ENCODE results near the gene RPS19. TPM values are rescaled to one million over a fixed set of nuclear protein-coding genes. Genes with fewer than 3 reads are reported as not detected.

Gene RPS19
- total RNA-seq (2014; rRNA removed; shearing (Covaris generic)), result 1,363 and 2,314 TPM in 2 replicates

DNA sequence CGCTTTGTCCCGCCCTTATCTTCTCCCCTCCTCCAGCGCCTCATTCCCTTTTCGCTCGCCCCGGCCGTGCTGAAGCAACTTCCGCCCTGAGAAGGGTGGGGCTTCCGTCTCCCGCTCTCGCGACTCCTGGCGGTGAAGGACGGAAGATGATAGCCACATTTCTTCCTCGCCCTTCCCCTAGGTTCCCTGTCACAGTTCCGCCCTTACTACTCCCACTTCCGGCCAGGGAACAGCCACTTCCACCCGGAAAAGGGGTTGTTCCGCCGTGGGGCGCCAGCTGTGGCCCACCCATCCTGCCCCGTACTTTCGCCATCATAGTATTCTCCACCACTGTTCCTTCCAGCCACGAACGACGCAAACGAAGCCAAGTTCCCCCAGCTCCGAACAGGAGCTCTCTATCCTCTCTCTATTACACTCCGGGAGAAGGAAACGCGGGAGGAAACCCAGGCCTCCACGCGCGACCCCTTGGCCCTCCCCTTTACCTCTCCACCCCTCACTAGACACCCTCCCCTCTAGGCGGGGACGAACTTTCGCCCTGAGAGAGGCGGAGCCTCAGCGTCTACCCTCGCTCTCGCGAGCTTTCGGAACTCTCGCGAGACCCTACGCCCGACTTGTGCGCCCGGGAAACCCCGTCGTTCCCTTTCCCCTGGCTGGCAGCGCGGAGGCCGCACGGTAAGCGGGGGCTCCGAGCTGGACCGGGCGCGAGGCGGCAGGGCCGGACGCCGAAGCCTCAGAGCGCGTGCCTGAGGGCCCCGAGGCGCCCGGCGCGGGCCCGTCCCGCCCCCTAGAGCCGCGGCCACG lies at the start of gene RPS19:
Gene RPS19, plus strand, starts transcription at position 638 of the 801 bp plus-strand sequence. CDS start 520 bp downstream, outside the sequence.
- peaks cover 25% of the 10 kb centered on the region for H3K27me3 ChIP-seq (replicated peaks)
- H3K27ac ChIP-seq, result peak within 1 kb of the TSS; percentile 76
- H3K36me3 ChIP-seq, result peaks cover 48% of the 10 kb centered on the region
- H3K9me3 ChIP-seq (replicated peaks), result no peaks in the 10 kb centered on the region
- H3K4me3 ChIP-seq, result peak within 1 kb of the TSS; percentile 89
- peak; percentile 98 to 99 for DNase-seq (ENCODE audit: low read depth in 1 of 2, low spot score in 2 of 2)
- peaks cover 14% of the 10 kb centered on the region for H3K4me1 ChIP-seq (replicated peaks)

DNA sequence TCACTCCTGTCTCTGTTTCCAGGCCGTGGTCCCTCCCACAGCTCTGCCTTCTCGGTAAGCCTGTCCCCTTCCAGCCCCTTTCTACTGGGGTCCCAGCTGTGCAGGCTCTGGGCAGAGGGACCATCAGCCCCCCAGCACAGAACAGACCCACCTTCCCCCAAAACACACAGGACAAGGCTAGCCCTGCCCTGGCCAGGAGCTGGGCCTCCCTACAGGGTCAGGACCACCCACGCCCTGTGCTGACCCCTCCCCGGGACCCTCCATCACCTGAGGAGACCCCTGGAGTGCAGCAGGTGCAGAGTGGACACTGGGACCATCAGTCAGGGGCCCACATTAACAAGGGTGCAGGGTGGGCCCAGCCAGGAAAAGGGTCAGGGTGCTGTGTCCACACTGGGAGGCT lies 49.8 kb upstream of the RPS19 start:
- no peak overlapping the region for H3K4me3 ChIP-seq
- no peaks in the 10 kb centered on the region for H3K9me3 ChIP-seq (replicated peaks)
- no peak overlapping the region for H3K27ac ChIP-seq
- peaks cover 13% of the 10 kb centered on the region for H3K27me3 ChIP-seq (replicated peaks)
- no peaks in the 10 kb centered on the region for H3K4me1 ChIP-seq (replicated peaks)
- no peak for DNase-seq (ENCODE audit: low read depth in 1 of 2, low spot score in 2 of 2)
- no peaks in the 10 kb centered on the region for H3K36me3 ChIP-seq

DNA sequence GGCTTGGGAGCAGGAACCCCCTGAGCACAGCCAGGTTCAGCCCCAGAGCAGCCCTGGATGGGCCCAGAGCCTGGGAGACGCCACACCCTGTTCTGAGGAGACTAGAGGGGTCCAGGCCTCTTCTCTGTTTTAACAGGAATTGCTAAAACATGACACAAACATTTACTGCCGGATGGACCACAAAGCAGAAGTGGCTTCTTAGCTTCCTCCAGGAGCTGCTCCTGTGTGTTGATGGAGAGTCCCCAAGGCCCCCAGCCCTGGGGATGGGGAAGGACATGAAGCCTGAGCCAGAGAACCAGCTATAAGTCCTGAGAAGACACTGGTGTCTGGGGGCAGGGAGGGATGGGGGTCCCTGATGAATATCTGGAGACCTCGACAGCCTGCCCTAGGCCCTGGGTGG lies 49.0 kb upstream of the RPS19 start:
- no peaks in the 10 kb centered on the region for H3K36me3 ChIP-seq
- DNase-seq (ENCODE audit: low read depth in 1 of 2, low spot score in 2 of 2), result no peak
- no peaks in the 10 kb centered on the region for H3K4me1 ChIP-seq (replicated peaks)
- no peak overlapping the region for H3K4me3 ChIP-seq
- no peaks in the 10 kb centered on the region for H3K9me3 ChIP-seq (replicated peaks)
- H3K27ac ChIP-seq, result no peak overlapping the region
- H3K27me3 ChIP-seq (replicated peaks), result peaks cover 7% of the 10 kb centered on the region

DNA sequence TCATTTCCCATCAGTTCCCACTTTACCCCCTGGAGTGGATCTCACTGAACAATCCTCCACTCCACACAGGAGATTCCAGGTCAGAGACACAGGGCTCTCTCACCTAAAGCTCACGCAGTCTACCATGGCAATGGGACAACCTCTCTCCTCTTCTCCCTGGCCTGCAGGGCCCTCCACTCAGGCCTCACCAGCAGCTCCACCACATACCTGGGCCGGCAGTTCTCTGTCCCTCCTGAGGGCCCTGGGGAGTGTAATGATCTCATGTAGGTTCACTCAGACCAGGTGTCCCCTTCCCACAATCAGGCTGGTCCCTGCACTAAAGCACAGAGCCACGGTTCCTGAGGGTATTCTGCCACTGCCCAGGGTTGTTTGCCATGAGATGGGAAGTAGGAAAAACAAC lies 48.1 kb upstream of the RPS19 start:
- H3K27ac ChIP-seq, result no peak overlapping the region
- H3K36me3 ChIP-seq, result no peaks in the 10 kb centered on the region
- DNase-seq (ENCODE audit: low read depth in 1 of 2, low spot score in 2 of 2), result no peak
- H3K4me1 ChIP-seq (replicated peaks), result no peaks in the 10 kb centered on the region
- no peaks in the 10 kb centered on the region for H3K9me3 ChIP-seq (replicated peaks)
- no peak overlapping the region for H3K4me3 ChIP-seq
- H3K27me3 ChIP-seq (replicated peaks), result no peaks in the 10 kb centered on the region; the same call in none of the 2 replicates

DNA sequence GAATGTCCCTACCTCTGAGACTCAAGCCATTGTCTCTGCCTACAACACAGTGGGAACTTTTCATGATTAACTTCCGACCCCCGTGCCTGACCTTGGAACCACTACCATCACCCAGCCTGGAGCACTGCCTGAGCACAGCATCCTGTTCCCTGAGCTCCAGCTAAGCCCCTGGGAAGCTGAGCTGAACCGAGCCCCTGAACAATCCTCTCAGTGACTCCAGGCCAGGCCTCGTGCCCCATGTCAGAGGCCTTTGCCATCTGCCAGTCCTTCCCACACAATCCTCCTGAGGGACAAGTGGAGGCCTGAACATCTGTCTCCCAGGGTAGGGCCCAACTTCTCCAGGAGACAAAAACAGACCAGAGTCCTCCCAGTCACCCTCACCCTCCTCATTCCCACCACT lies 46.1 kb upstream of the RPS19 start:
- Histone ChIP-seq H3K4me3 (no peak overlapping the region), H3K27me3 (replicated peaks) (peaks cover 10% of the 10 kb centered on the region), H3K9me3 (replicated peaks) (no peaks in the 10 kb centered on the region), H3K27ac (no peak overlapping the region), H3K36me3 (no peaks in the 10 kb centered on the region), H3K4me1 (replicated peaks) (no peaks in the 10 kb centered on the region)
- DNase-seq (ENCODE audit: low read depth in 1 of 2, low spot score in 2 of 2), result no peak

DNA sequence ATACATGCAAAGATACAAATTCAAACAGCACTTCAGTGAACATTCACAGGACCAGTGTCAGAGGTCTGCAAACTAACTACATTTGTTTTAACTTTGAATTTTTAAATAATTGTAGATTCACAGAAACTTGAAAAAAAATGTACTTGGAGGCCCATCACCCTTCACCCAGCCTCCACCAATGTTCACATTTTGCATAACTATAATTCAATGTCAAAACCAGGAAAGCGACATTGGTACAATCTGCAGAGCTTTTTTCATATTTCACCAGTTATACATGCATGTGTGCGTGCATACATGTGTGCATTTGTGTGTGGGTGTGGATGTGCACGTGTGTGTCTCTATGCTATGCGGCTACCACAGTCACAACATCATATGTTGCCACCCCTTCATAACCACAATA lies 44.8 kb upstream of the RPS19 start:
- H3K27me3 ChIP-seq (replicated peaks), result peaks cover 10% of the 10 kb centered on the region
- H3K9me3 ChIP-seq (replicated peaks), result no peaks in the 10 kb centered on the region

DNA sequence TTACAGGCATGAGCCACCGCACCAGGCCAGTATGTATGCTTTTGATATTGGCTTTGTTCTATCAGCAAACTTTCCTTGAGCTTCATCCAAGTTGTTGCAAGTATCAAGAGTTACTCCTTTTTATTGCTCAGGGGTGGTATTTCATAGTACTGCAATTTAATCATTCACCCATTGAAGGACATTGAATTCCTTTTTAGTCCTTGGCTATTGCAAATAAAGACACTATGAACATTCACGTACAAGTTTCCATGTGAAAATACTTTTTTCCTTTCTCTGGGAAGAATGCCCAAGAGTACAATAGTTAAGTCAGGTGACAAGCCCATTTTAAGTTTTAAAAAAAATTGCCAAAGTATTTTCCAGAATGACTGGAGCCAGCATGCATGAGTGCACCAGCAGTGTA lies 43.3 kb upstream of the RPS19 start:
- no peak overlapping the region for H3K4me3 ChIP-seq
- peaks cover 19% of the 10 kb centered on the region for H3K27me3 ChIP-seq (replicated peaks)
- DNase-seq (ENCODE audit: low read depth in 1 of 2, low spot score in 2 of 2), result no peak
- H3K36me3 ChIP-seq, result no peaks in the 10 kb centered on the region
- H3K27ac ChIP-seq, result no peak overlapping the region
- H3K4me1 ChIP-seq (replicated peaks), result no peaks in the 10 kb centered on the region
- no peaks in the 10 kb centered on the region for H3K9me3 ChIP-seq (replicated peaks)

More for the DNA sequence above, 44.8 kb upstream of the RPS19 start:
- Histone ChIP-seq H3K27ac (no peak overlapping the region), H3K4me1 (replicated peaks) (no peaks in the 10 kb centered on the region), H3K4me3 (no peak overlapping the region), H3K36me3 (no peaks in the 10 kb centered on the region)
- no peak for DNase-seq (ENCODE audit: low read depth in 1 of 2, low spot score in 2 of 2)

DNA sequence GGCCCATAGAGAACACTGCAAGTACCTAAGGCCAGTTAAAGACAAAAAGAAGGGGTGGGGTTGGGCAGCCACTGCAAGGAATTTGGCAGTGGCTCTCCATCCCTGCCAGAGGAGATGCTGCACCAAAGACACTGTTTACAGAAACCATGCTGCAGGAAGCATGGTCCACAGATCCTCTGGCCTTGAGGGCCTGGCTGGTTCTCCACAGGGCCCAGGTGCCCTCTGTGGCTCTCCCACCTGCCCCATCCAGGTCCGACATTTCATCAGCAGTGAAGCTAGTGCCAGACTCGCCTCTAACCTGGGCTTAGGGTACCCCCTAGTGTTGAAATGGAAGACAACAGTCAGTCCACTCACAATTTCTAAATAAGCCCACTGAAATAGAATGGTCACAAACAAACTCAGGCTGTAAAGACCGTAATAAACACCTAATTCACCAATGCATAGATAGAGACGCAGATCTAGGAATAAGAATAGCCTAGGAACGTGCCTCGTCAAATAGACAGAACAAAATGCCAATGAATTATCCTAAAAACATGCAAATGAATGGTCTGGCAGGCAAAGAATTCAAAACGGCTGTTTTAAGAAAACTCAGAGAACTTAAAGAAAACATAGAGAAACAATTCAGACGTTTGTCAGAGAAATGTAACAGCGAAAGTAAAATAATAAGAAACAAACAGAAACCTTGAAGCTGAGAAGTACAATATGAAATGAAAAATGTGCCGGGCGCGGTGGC lies 38.9 kb upstream of the RPS19 start:
- Histone ChIP-seq H3K4me3 (no peak overlapping the region), H3K27ac (no peak overlapping the region), H3K9me3 (replicated peaks) (no peaks in the 10 kb centered on the region), H3K36me3 (no peaks in the 10 kb centered on the region), H3K27me3 (replicated peaks) (peaks cover 36% of the 10 kb centered on the region), H3K4me1 (replicated peaks) (no peaks in the 10 kb centered on the region)
- DNase-seq (ENCODE audit: low read depth in 1 of 2, low spot score in 2 of 2), result no peak

DNA sequence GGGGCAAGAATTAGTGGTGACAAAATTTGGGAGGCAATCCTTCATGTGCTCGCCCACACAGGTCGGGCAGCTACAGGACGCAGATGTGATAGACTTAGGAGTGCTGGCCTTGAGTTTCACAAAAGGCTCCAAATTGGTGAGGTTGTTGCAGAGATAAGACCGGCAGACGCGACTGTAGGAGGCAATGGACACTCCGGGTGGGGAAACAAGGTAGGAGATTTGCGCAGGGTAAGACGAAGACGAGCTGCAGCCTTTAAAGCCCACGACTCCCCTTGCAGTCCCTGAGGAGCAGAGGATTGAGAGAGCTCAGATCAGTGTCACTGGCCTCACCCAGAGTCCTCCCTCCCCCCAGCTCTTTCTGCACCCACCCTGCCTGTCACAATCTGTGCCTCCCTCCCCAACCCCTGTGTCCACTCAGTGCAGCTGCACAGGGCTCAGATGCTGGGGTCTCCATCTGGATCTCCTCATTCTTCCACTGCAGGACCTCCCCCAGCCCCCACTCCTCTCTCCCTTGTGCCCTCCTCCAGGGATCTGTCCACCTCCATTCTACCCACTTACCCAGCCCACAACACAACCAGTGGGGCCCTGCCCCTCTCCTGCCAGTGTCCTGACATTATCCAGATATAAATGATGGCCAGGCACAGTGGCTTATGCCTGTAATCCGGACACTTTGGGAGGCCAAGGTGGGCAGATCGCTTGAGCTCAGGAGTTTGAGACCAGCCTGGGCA lies 21.9 kb upstream of the RPS19 start:
- Histone ChIP-seq H3K4me1 (replicated peaks) (no peaks in the 10 kb centered on the region), H3K9me3 (replicated peaks) (no peaks in the 10 kb centered on the region; the same call in 1 of the 2 replicates), H3K36me3 (no peaks in the 10 kb centered on the region), H3K4me3 (no peak overlapping the region), H3K27ac (no peak overlapping the region), H3K27me3 (replicated peaks) (peaks cover 59% of the 10 kb centered on the region)
- DNase-seq (ENCODE audit: low read depth in 1 of 2, low spot score in 2 of 2), result no peak

DNA sequence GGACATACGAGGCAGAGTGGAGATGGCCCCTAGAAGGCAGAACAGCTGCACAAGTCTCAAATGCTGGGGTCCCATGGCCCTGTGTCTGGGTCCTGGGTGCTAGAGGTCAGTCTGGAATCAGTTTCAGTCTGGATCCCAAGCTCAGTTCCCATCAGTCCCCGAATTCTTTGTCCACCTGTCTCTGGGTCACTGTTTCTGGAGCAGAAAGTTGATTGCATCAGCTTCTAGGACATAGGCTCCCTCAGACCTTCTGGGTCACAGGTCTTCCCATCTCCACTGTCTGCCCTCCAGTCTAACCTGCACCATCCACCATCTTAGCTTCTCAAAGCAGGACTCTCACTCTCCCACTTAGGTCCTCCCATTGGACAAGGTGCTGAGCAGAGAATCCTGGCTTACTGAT lies 20.8 kb upstream of the RPS19 start:
- Histone ChIP-seq H3K4me3 (no peak overlapping the region), H3K4me1 (replicated peaks) (no peaks in the 10 kb centered on the region), H3K27ac (no peak overlapping the region), H3K9me3 (replicated peaks) (no peaks in the 10 kb centered on the region; the same call in 1 of the 2 replicates), H3K36me3 (no peaks in the 10 kb centered on the region), H3K27me3 (replicated peaks) (peaks cover 52% of the 10 kb centered on the region)
- DNase-seq (ENCODE audit: low read depth in 1 of 2, low spot score in 2 of 2), result no peak

DNA sequence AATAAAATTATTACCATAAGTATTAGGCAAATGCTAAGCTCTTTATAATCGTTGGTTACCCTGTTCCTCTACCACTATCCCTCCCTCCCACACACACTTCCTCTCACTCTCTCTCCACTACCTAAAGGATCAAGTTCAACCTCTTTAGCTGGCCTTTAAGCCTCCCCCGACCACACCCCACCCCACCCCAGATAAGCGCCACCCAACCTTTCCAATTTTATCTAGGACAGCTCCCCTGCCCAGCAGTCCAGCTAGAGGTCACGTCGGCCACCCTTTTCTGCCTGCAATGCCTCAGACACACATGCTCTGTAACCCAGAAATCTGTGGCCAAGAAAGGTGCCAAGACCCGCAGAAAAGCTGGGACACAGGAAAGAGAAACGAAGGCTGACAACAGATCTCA lies 16.7 kb upstream of the RPS19 start:
- no peaks in the 10 kb centered on the region for H3K9me3 ChIP-seq (replicated peaks)
- H3K36me3 ChIP-seq, result no peaks in the 10 kb centered on the region
- peaks cover 26% of the 10 kb centered on the region for H3K27me3 ChIP-seq (replicated peaks)
- DNase-seq (ENCODE audit: low read depth in 1 of 2, low spot score in 2 of 2), result no peak
- H3K27ac ChIP-seq, result no peak overlapping the region
- H3K4me3 ChIP-seq, result no peak overlapping the region
- no peaks in the 10 kb centered on the region for H3K4me1 ChIP-seq (replicated peaks)

DNA sequence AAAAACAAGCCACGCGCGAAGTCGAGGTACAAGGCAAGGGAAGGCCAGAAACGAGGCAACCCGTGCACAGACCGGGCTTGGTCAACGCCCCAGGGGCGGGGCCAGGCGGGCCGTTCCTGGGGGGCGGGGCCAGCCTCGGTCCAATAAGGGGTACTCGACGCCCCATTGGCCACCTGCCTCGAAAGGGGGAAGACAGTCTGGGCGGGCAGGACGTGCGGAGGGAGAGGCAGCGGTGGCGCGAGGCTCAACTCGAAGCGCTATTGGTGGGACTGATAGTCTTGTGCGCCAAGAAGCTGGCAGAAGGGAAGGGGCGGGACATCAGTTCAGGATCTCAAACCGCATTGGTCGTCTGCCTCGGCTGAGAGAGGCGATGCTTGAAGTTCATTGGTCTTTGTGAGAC lies 15.5 kb upstream of the RPS19 start, which contains the start of gene LYPD4:
Gene LYPD4, minus strand, starts transcription at position 83 of the 400 bp plus-strand sequence. CDS start 5,398 bp downstream, outside the sequence.
- DNase-seq (ENCODE audit: low read depth in 1 of 2, low spot score in 2 of 2), result no peak
- H3K27ac ChIP-seq, result no peak within 1 kb of the TSS
- H3K4me3 ChIP-seq, result no peak within 1 kb of the TSS
- no peaks in the 10 kb centered on the region for H3K4me1 ChIP-seq (replicated peaks)
- H3K27me3 ChIP-seq (replicated peaks), result peaks cover 26% of the 10 kb centered on the region
- no peaks in the 10 kb centered on the region for H3K36me3 ChIP-seq
- no peaks in the 10 kb centered on the region for H3K9me3 ChIP-seq (replicated peaks)

DNA sequence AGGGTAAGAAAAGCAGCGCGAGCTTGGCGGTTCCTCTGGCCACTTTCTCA lies 15.2 kb upstream of the RPS19 start, which contains the start of gene DMRTC2:
Gene DMRTC2, plus strand, starts transcription at position 42 of the 50 bp plus-strand sequence. CDS start 2,387 bp downstream, outside the sequence.
- no peaks in the 10 kb centered on the region for H3K4me1 ChIP-seq (replicated peaks)
- no peaks in the 10 kb centered on the region for H3K9me3 ChIP-seq (replicated peaks)
- peaks cover 26% of the 10 kb centered on the region for H3K27me3 ChIP-seq (replicated peaks)
- H3K27ac ChIP-seq, result no peak within 1 kb of the TSS
- no peak within 1 kb of the TSS for H3K4me3 ChIP-seq
- no peak for DNase-seq (ENCODE audit: low read depth in 1 of 2, low spot score in 2 of 2)
- H3K36me3 ChIP-seq, result no peaks in the 10 kb centered on the region

DNA sequence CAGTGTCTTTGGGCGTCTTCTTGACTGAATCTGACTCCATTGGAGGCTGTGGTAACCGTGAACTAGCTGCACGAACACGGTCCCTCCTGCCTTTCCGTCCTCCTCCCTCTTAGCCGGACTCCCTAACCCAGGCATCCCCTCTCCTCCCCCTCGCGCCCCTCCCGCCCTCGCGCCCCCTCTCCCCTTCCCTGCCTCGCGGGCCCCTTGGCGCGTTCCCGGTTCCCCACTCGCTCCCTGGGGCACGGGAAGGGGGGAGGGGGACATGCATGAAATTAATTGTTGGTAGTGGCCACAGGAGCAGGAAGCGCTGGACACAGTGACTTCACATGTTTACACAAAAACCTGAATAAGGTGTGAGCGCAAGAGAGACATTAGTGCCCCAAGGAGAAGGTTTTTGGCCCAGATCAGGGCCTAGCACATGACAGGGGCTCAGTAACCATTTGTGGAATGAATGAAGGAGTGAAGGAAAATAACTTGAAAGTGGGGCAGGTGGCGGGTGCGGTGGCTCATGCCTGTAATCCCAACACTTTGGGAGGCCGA lies 14.9 kb upstream of the RPS19 start:
- Histone ChIP-seq H3K27me3 (replicated peaks) (peaks cover 23% of the 10 kb centered on the region), H3K9me3 (replicated peaks) (no peaks in the 10 kb centered on the region), H3K4me1 (replicated peaks) (no peaks in the 10 kb centered on the region), H3K27ac (no peak overlapping the region), H3K36me3 (no peaks in the 10 kb centered on the region), H3K4me3 (no peak overlapping the region)
- no peak for DNase-seq (ENCODE audit: low read depth in 1 of 2, low spot score in 2 of 2)
